Measurements from ENCODE around the gene TOP1.

TOP1 gene

DNA sequence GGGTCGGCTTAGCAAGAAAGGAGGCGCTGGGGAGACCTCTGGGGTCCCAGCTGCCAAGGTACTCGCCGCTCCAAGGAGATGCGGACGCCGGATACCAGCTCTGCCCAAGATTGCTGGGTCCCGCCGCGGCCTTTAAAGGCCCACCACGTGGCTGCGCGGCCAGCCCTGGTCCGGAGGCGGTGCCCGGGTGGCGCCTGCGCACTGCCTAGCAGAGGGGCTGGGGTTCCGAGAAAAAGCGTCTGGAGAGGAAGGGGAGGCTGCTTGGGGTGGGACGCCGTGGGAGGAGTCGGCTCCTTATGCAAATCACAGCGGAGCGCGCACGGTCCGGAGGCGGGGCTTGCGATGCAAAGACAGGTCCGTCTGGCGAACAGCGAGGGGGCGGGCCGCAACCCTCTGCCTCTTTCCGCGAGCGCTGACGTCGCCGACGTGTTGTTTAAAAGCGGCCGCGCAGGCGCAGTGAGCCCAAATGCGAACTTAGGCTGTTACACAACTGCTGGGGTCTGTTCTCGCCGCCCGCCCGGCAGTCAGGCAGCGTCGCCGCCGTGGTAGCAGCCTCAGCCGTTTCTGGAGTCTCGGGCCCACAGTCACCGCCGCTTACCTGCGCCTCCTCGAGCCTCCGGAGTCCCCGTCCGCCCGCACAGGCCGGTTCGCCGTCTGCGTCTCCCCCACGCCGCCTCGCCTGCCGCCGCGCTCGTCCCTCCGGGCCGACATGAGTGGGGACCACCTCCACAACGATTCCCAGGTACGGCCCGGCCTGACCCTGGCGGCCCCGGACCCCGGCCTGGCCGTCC, at the start of gene TOP1:
Gene TOP1, plus strand, starts transcription at position 464 of the 791 bp plus-strand sequence. Its CDS starts 246 bp downstream, at position 710.
- H3K4me1 ChIP-seq (ENCODE audit: control insufficient read depth in 1 of 2, insufficient read depth in 2 of 2, low read length in 2 of 2): peaks cover 34 to 37% of the 10 kb centered on the region in 2 donors
- H3K27me3 ChIP-seq (ENCODE audit: control insufficient read depth in 1 of 2, insufficient read depth in 2 of 2, low read length in 2 of 2): no peaks in the 10 kb centered on the region
- peak within 1 kb of the TSS; percentile 79 to 95 for H3K9ac ChIP-seq (ENCODE audit: low read depth in 1 of 2, low read length in 2 of 2)
- peak within 1 kb of the TSS; percentile 66 to 89 for H3K4me3 ChIP-seq (ENCODE audit: low read depth in 1 of 2, low read length in 2 of 2)
- H3K27ac ChIP-seq (ENCODE audit: low read depth, low read length): peak within 1 kb of the TSS; percentile 95
- H3K36me3 ChIP-seq (ENCODE audit: control insufficient read depth in 1 of 2, insufficient read depth in 2 of 2, low read length in 2 of 2): peaks cover 0 to 3% of the 10 kb centered on the region in 2 donors
- no peaks in the 10 kb centered on the region for H3K9me3 ChIP-seq (ENCODE audit: control insufficient read depth in 1 of 2, low read length in 2 of 2)

- Histone ChIP-seq H3K4me3 (ENCODE audit: low read depth in 1 of 2, low read length in 2 of 2) (no peak overlapping the region), H3K27ac (ENCODE audit: low read depth, low read length) (no peak overlapping the region), H3K4me1 (ENCODE audit: control insufficient read depth in 1 of 2, insufficient read depth in 2 of 2, low read length in 2 of 2) (no peaks in the 10 kb centered on the region), H3K27me3 (ENCODE audit: control insufficient read depth in 1 of 2, insufficient read depth in 2 of 2, low read length in 2 of 2) (no peaks in the 10 kb centered on the region), H3K9ac (ENCODE audit: low read depth in 1 of 2, low read length in 2 of 2) (no peak overlapping the region), H3K9me3 (ENCODE audit: control insufficient read depth in 1 of 2, low read length in 2 of 2) (peaks cover 0 to 8% of the 10 kb centered on the region in 2 donors), H3K36me3 (ENCODE audit: control insufficient read depth in 1 of 2, insufficient read depth in 2 of 2, low read length in 2 of 2) (no peaks in the 10 kb centered on the region)
Observed at GRCh38 chr20:40979247-40979646, 49.4 kb upstream of the TOP1 start.

DNA sequence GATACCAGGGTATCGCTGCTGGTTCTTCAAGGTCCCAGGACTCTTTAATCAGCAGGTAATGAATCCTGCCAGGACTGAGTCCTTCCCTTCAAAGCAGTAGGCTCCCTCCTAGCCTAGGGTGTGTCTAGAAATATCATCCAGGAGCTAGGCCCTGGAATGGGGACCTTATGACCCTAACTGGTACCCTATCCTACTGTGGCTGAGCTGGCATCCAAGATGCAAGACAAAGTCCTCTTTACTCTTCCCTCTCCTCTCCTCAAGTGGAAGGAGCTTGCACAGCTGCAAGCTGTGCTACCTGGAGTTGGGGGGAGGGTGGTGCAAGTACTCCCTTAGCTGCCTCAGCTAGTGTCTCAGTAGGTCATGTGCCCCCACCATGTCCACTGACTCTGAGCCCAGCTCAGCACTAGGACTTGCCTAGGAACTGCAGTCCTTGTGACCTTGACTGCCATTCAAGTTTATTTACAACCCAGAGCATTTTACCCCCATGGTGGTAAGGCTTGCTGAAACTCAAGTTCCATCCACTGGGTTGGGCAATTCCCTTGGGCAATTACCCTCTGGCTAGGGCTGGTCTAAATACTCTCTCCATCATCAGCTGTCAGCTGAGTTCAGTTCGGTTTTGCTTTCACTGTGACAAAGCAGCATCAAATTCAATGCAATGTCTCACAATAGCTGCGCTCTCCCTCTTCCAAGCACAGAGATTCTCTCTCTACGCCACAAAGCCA, 48.4 kb upstream of the TOP1 start:
- Histone ChIP-seq H3K9ac (ENCODE audit: low read depth in 1 of 2, low read length in 2 of 2) (no peak overlapping the region), H3K4me3 (ENCODE audit: low read depth in 1 of 2, low read length in 2 of 2) (no peak overlapping the region), H3K36me3 (ENCODE audit: control insufficient read depth in 1 of 2, insufficient read depth in 2 of 2, low read length in 2 of 2) (no peaks in the 10 kb centered on the region), H3K27ac (ENCODE audit: low read depth, low read length) (no peak overlapping the region), H3K4me1 (ENCODE audit: control insufficient read depth in 1 of 2, insufficient read depth in 2 of 2, low read length in 2 of 2) (no peaks in the 10 kb centered on the region), H3K27me3 (ENCODE audit: control insufficient read depth in 1 of 2, insufficient read depth in 2 of 2, low read length in 2 of 2) (no peaks in the 10 kb centered on the region), H3K9me3 (ENCODE audit: control insufficient read depth in 1 of 2, low read length in 2 of 2) (peaks cover 0 to 8% of the 10 kb centered on the region in 2 donors)

GRCh38 chr20:40980828-40981310, 47.8 kb upstream of the TOP1 start:
- Histone ChIP-seq H3K9me3 (ENCODE audit: control insufficient read depth in 1 of 2, low read length in 2 of 2) (peaks cover 0 to 8% of the 10 kb centered on the region in 2 donors), H3K4me1 (ENCODE audit: control insufficient read depth in 1 of 2, insufficient read depth in 2 of 2, low read length in 2 of 2) (no peaks in the 10 kb centered on the region), H3K27me3 (ENCODE audit: control insufficient read depth in 1 of 2, insufficient read depth in 2 of 2, low read length in 2 of 2) (no peaks in the 10 kb centered on the region), H3K27ac (ENCODE audit: low read depth, low read length) (no peak overlapping the region), H3K36me3 (ENCODE audit: control insufficient read depth in 1 of 2, insufficient read depth in 2 of 2, low read length in 2 of 2) (no peaks in the 10 kb centered on the region), H3K9ac (ENCODE audit: low read depth in 1 of 2, low read length in 2 of 2) (no peak overlapping the region), H3K4me3 (ENCODE audit: low read depth in 1 of 2, low read length in 2 of 2) (no peak overlapping the region)

- no peak overlapping the region for H3K9ac ChIP-seq (ENCODE audit: low read depth in 1 of 2, low read length in 2 of 2)
- H3K27ac ChIP-seq (ENCODE audit: low read depth, low read length): no peak overlapping the region
- H3K4me3 ChIP-seq (ENCODE audit: low read depth in 1 of 2, low read length in 2 of 2): no peak overlapping the region
- H3K9me3 ChIP-seq (ENCODE audit: control insufficient read depth in 1 of 2, low read length in 2 of 2): no peaks in the 10 kb centered on the region
- H3K4me1 ChIP-seq (ENCODE audit: control insufficient read depth in 1 of 2, insufficient read depth in 2 of 2, low read length in 2 of 2): no peaks in the 10 kb centered on the region
- H3K36me3 ChIP-seq (ENCODE audit: control insufficient read depth in 1 of 2, insufficient read depth in 2 of 2, low read length in 2 of 2): no peaks in the 10 kb centered on the region
- no peaks in the 10 kb centered on the region for H3K27me3 ChIP-seq (ENCODE audit: control insufficient read depth in 1 of 2, insufficient read depth in 2 of 2, low read length in 2 of 2)
Observed at GRCh38 chr20:40982415-40983145, 46.0 kb upstream of the TOP1 start.

- Histone ChIP-seq H3K36me3 (ENCODE audit: control insufficient read depth in 1 of 2, insufficient read depth in 2 of 2, low read length in 2 of 2) (no peaks in the 10 kb centered on the region), H3K9me3 (ENCODE audit: control insufficient read depth in 1 of 2, low read length in 2 of 2) (no peaks in the 10 kb centered on the region), H3K27ac (ENCODE audit: low read depth, low read length) (no peak overlapping the region), H3K9ac (ENCODE audit: low read depth in 1 of 2, low read length in 2 of 2) (no peak overlapping the region), H3K27me3 (ENCODE audit: control insufficient read depth in 1 of 2, insufficient read depth in 2 of 2, low read length in 2 of 2) (no peaks in the 10 kb centered on the region), H3K4me1 (ENCODE audit: control insufficient read depth in 1 of 2, insufficient read depth in 2 of 2, low read length in 2 of 2) (no peaks in the 10 kb centered on the region), H3K4me3 (ENCODE audit: low read depth in 1 of 2, low read length in 2 of 2) (no peak overlapping the region)
Observed at GRCh38 chr20:40983898-40984297, 44.7 kb upstream of the TOP1 start.

GRCh38 chr20:40984496-40984895, 44.1 kb upstream of the TOP1 start:
- Histone ChIP-seq H3K4me3 (ENCODE audit: low read depth in 1 of 2, low read length in 2 of 2) (no peak overlapping the region), H3K4me1 (ENCODE audit: control insufficient read depth in 1 of 2, insufficient read depth in 2 of 2, low read length in 2 of 2) (no peaks in the 10 kb centered on the region), H3K27ac (ENCODE audit: low read depth, low read length) (no peak overlapping the region), H3K9me3 (ENCODE audit: control insufficient read depth in 1 of 2, low read length in 2 of 2) (no peaks in the 10 kb centered on the region), H3K27me3 (ENCODE audit: control insufficient read depth in 1 of 2, insufficient read depth in 2 of 2, low read length in 2 of 2) (no peaks in the 10 kb centered on the region), H3K9ac (ENCODE audit: low read depth in 1 of 2, low read length in 2 of 2) (no peak overlapping the region), H3K36me3 (ENCODE audit: control insufficient read depth in 1 of 2, insufficient read depth in 2 of 2, low read length in 2 of 2) (no peaks in the 10 kb centered on the region)

GRCh38 chr20:40986774-40987173, 41.8 kb upstream of the TOP1 start:
- no peak overlapping the region for H3K4me3 ChIP-seq (ENCODE audit: low read depth in 1 of 2, low read length in 2 of 2)
- no peak overlapping the region for H3K27ac ChIP-seq (ENCODE audit: low read depth, low read length)
- peaks cover 12 to 16% of the 10 kb centered on the region in 2 donors for H3K4me1 ChIP-seq (ENCODE audit: control insufficient read depth in 1 of 2, insufficient read depth in 2 of 2, low read length in 2 of 2)
- no peaks in the 10 kb centered on the region for H3K9me3 ChIP-seq (ENCODE audit: control insufficient read depth in 1 of 2, low read length in 2 of 2)
- no peaks in the 10 kb centered on the region for H3K36me3 ChIP-seq (ENCODE audit: control insufficient read depth in 1 of 2, insufficient read depth in 2 of 2, low read length in 2 of 2)
- no peaks in the 10 kb centered on the region for H3K27me3 ChIP-seq (ENCODE audit: control insufficient read depth in 1 of 2, insufficient read depth in 2 of 2, low read length in 2 of 2)
- no peak overlapping the region for H3K9ac ChIP-seq (ENCODE audit: low read depth in 1 of 2, low read length in 2 of 2)

DNA sequence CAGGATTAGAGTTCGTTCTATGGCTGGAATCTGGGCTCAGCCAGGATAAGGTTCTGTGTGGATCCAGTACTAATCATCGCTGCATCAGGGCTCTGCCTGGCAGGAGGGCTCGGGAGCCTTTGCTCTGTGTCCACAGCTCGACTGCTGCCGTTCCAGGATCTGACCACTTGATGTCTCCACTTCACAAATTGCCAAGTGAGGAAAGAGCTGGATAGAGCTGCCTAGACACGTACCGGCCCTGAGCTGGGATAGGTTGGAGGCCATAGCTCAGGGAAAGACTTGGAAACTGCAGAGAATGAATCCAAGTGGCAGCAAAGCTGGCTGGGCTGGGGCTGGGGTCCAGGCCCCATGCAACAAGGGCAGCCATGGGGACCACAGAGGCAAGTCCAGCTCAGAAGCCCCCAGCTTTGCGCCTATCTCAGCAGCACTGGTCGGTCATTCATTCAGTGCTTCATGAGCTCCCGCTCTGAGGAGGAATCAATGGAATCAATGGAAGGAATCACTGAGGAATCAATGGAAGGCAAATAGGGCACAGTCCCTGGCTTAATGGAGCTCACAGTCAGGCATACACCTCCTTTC, 38.0 kb upstream of the TOP1 start:
- Histone ChIP-seq H3K9me3 (ENCODE audit: control insufficient read depth in 1 of 2, low read length in 2 of 2) (no peaks in the 10 kb centered on the region), H3K4me1 (ENCODE audit: control insufficient read depth in 1 of 2, insufficient read depth in 2 of 2, low read length in 2 of 2) (peaks cover 12 to 17% of the 10 kb centered on the region in 2 donors), H3K36me3 (ENCODE audit: control insufficient read depth in 1 of 2, insufficient read depth in 2 of 2, low read length in 2 of 2) (no peaks in the 10 kb centered on the region), H3K27me3 (ENCODE audit: control insufficient read depth in 1 of 2, insufficient read depth in 2 of 2, low read length in 2 of 2) (no peaks in the 10 kb centered on the region), H3K9ac (ENCODE audit: low read depth in 1 of 2, low read length in 2 of 2) (peak overlapping the region in 1 of 2 donors; percentile 26), H3K27ac (ENCODE audit: low read depth, low read length) (no peak overlapping the region), H3K4me3 (ENCODE audit: low read depth in 1 of 2, low read length in 2 of 2) (no peak overlapping the region)

Data from duodenal mucosa (tissue), 2 donors.